IMR-90 (cell line): ENCODE results near the gene MYPN. TPM values are rescaled to one million over a fixed set of nuclear protein-coding genes. Genes with fewer than 3 reads are reported as not detected.

Experiments used
- ATAC-seq: fragments of 200-7000 bp; cut with Tn5 transposase; 2 replicates; pipeline ENCODE4 v1.9.1; 2020; ENCODE audit warnings: low read depth, mild to moderate bottlenecking, moderate library complexity
- BruUV-seq: library from RNA; stranded (reverse); fragments of 400-500 nt; replicated peaks from 2 replicates; lab custom pipeline; 2021; lab: Mats Ljungman, UMichigan
- CTCF ChIA-PET: fragments of 300-600 bp; formaldehyde crosslinking; extraction: SDS; loops from one replicate; lab custom pipeline; 2021; ENCODE audit warnings: antibody characterized with exemption; lab: Yijun Ruan, JAX
- POLR2A ChIA-PET: fragments of 300-600 bp; sonication (Branson Sonifier 250); formaldehyde crosslinking; loops from one replicate; lab custom pipeline; 2022; ENCODE audit warnings: antibody characterized with exemption; ENCODE audit not compliant: unreplicated experiment; lab: Charles Lee
- DNase-seq: peaks from one replicate; pipeline ENCODE4 v3.0.0; 2013
- H2AFZ ChIP-seq: replicated peaks from 2 replicates; pipeline ENCODE3; 2013; ENCODE audit warnings: low read length, mild to moderate bottlenecking; ENCODE audit not compliant: poor library complexity
- H2AK5ac ChIP-seq: 2 replicates; pipeline ENCODE4 v1.6.1; 2013; ENCODE audit warnings: low read depth, low read length, inconsistent platforms
- H2AK9ac ChIP-seq: replicated peaks from 2 replicates; pipeline ENCODE3; 2013; ENCODE audit warnings: mild to moderate bottlenecking, low read depth, low read length, moderate library complexity; ENCODE audit not compliant: poor library complexity
- H2BK120ac ChIP-seq: 2 replicates; pipeline ENCODE4 v1.6.1; 2013; ENCODE audit warnings: low read depth, low read length, inconsistent platforms
- H2BK15ac ChIP-seq: 3 replicates; pipeline ENCODE4 v1.6.1; 2013; ENCODE audit warnings: low read depth, low read length, inconsistent platforms
- H2BK20ac ChIP-seq: 2 replicates; pipeline ENCODE4 v1.6.1; 2013; ENCODE audit warnings: low read depth, mild to moderate bottlenecking, inconsistent platforms, low read length, moderate library complexity
- H2BK5ac ChIP-seq: 2 replicates; pipeline ENCODE4 v1.6.1; 2013; ENCODE audit warnings: mild to moderate bottlenecking, low read depth, low read length, inconsistent platforms; ENCODE audit not compliant: poor library complexity, severe bottlenecking
- H3K14ac ChIP-seq: replicated peaks from 2 replicates; pipeline ENCODE4 v1.6.1; 2013; ENCODE audit warnings: low read depth, low read length, inconsistent platforms
- H3K18ac ChIP-seq: 2 replicates; pipeline ENCODE4 v1.6.1; 2013; ENCODE audit warnings: low read depth, low read length, control low read depth
- H3K23ac ChIP-seq: 2 replicates; pipeline ENCODE4 v1.6.1; 2013; ENCODE audit warnings: low read depth, low read length, inconsistent platforms
- H3K27ac ChIP-seq: 2 replicates; pipeline ENCODE4 v1.5.1; 2013; ENCODE audit warnings: mild to moderate bottlenecking, control low read depth, low read length; ENCODE audit not compliant: insufficient read depth
- H3K27me3 ChIP-seq: 2 replicates; pipeline ENCODE4 v1.6.1; 2013; ENCODE audit warnings: low read length; ENCODE audit not compliant: control insufficient read depth, insufficient read depth
- H3K36me3 ChIP-seq: 2 replicates; pipeline ENCODE4 v1.6.1; 2013; ENCODE audit warnings: low read length, mixed read lengths; ENCODE audit not compliant: control insufficient read depth, insufficient read depth
- H3K4ac ChIP-seq: 2 replicates; pipeline ENCODE4 v1.6.1; 2013; ENCODE audit warnings: low read depth, low read length, inconsistent platforms
- H3K4me1 ChIP-seq: 2 replicates; pipeline ENCODE4 v1.6.1; 2013; ENCODE audit warnings: low read length, mixed read lengths; ENCODE audit not compliant: control insufficient read depth, insufficient read depth
- H3K4me2 ChIP-seq: 2 replicates; pipeline ENCODE4 v1.6.1; 2013; ENCODE audit warnings: low read depth, mild to moderate bottlenecking, control low read depth, low read length, moderate library complexity
- H3K4me3 ChIP-seq: 2 replicates; pipeline ENCODE4 v1.5.1; 2013; ENCODE audit warnings: low read depth, mild to moderate bottlenecking, control low read depth, low read length, moderate library complexity; ENCODE audit not compliant: insufficient read depth
- H3K56ac ChIP-seq: 2 replicates; pipeline ENCODE4 v1.6.1; 2013; ENCODE audit warnings: low read length, inconsistent platforms; ENCODE audit not compliant: insufficient read depth; ENCODE audit errors: extremely low read depth
- H3K79me1 ChIP-seq, 2 experiments: 2 replicates each; pipeline ENCODE4 v1.6.1; 2013; ENCODE audit warnings: low read length in 2 of 2, inconsistent platforms in 1 of 2, low read depth in 1 of 2
- H3K9ac ChIP-seq: 2 replicates; pipeline ENCODE4 v1.6.1; 2013; ENCODE audit warnings: low read depth, low read length, control low read depth
- H3K9me1 ChIP-seq: 2 replicates; pipeline ENCODE4 v1.6.1; 2013; ENCODE audit warnings: low read length, inconsistent platforms; ENCODE audit not compliant: insufficient read depth
- H3K9me3 ChIP-seq: 2 replicates; pipeline ENCODE4 v1.6.1; 2013; ENCODE audit warnings: low read length; ENCODE audit not compliant: control insufficient read depth, insufficient read depth
- H4K20me1 ChIP-seq: 2 replicates; pipeline ENCODE4 v1.6.1; 2013; ENCODE audit warnings: low read length, inconsistent platforms; ENCODE audit not compliant: insufficient read depth
- H4K5ac ChIP-seq: 2 replicates; pipeline ENCODE4 v1.6.1; 2013; ENCODE audit warnings: mild to moderate bottlenecking, low read depth, low read length, control low read depth
- H4K8ac ChIP-seq, 2 experiments: 2 replicates each; pipeline ENCODE4 v1.6.1; 2013; ENCODE audit warnings: low read depth in 2 of 2, low read length in 2 of 2, control low read depth in 1 of 2, inconsistent platforms in 1 of 2
- H4K91ac ChIP-seq: 2 replicates; pipeline ENCODE4 v1.6.1; 2013; ENCODE audit warnings: low read depth, low read length, inconsistent platforms; ENCODE audit not compliant: insufficient read depth
- FOS ChIP-seq: fragments of 150-350 bp; IDR thresholded peaks from 2 replicates; pipeline ENCODE4 v1.6.1; 2016; ENCODE audit warnings: low read depth, low read length
- MXI1 ChIP-seq: IDR thresholded peaks from 2 replicates; pipeline ENCODE4 v1.6.1; 2012; ENCODE audit warnings: low read depth, mild to moderate bottlenecking, low read length, moderate library complexity, borderline replicate concordance
- NFE2L2 ChIP-seq: fragments of 150-350 bp; IDR thresholded peaks from 2 replicates; pipeline ENCODE4 v1.6.1; 2016; ENCODE audit warnings: low read depth, mild to moderate bottlenecking, low read length
- POLR2A ChIP-seq: IDR thresholded peaks from 2 replicates; pipeline ENCODE4 v1.6.1; 2012; ENCODE audit warnings: mild to moderate bottlenecking, low read depth, low read length
- RAD21 ChIP-seq: IDR thresholded peaks from 2 replicates; pipeline ENCODE4 v1.6.1; 2012; ENCODE audit warnings: low read length, improper control_type of control experiment
- RFX5 ChIP-seq: IDR thresholded peaks from 2 replicates; pipeline ENCODE4 v1.8.0; 2012; ENCODE audit warnings: low read depth, mild to moderate bottlenecking, low read length, moderate library complexity
- SMC3 ChIP-seq: fragments of 150-350 bp; IDR thresholded peaks from 2 replicates; pipeline ENCODE4 v1.6.1; 2016; ENCODE audit warnings: low read depth, mild to moderate bottlenecking, antibody characterized with exemption, low read length, moderate library complexity
- WGBS, 2 experiments: methylation state at CpG; one replicate each; pipeline versions ENCODE4 v1.1.5 to v1.1.7; 2013; ENCODE audit warnings: missing lambda C conversion rate in 2 of 2; ENCODE audit not compliant: insufficient read length in 1 of 2; ENCODE audit errors: extremely low coverage in 2 of 2; 5-methylcytosine and 5-hydroxymethylcytosine counted together
- dilution Hi-C: fragments of 300-500 bp; cut with HindIII; formaldehyde crosslinking; loops from one replicate; pipeline ENCODE4 v1.14.3; 2018; ENCODE audit warnings: low sequenced_read_pairs; ENCODE audit not compliant: unreplicated experiment
- in situ Hi-C: fragments of 300-500 bp; cut with MboI; formaldehyde crosslinking; loops from 3 replicates; pipeline ENCODE4 v1.14.3; 2019; ENCODE audit warnings: low sequenced_read_pairs, inconsistent platforms, mixed read lengths
- intact Hi-C: fragments of 100-400 bp; cut with micrococcal nuclease; formaldehyde crosslinking; loops from 2 replicates; pipeline ENCODE4 v1.10.0; 2022
- polyA plus RNA-seq, 3 experiments: library from polyadenylated mRNA; depleted of rRNA; stranded (reverse); fragments of >200 nt; gene quantifications; 2 replicates each; pipeline ENCODE4 v1.2.3, GENCODE V29; 2012; ENCODE audit warnings: low replicate concordance in 1 of 3
- total RNA-seq: library from RNA; depleted of rRNA; stranded (reverse); fragments of >200 nt; gene quantifications from 2 replicates; pipeline ENCODE4 v1.2.3, GENCODE V29; 2012

Gene MYPN
- total and polyA plus RNA-seq, 2 of the 4 experiments (the other 2 are of a cell fraction), result 7.8 to 13.1 TPM

- no peak for ATAC-seq
- no peak overlapping the region for H3K4me2 ChIP-seq
- H2BK5ac ChIP-seq, result no peak overlapping the region
- H3K27ac ChIP-seq, result no peak overlapping the region
- H3K14ac ChIP-seq, result no peak overlapping the region
- no peak overlapping the region for H2BK15ac ChIP-seq
- H3K18ac ChIP-seq, result no peak overlapping the region
- no peak for TF ChIP-seq NFE2L2
- TF ChIP-seq SMC3, result no peak
- no peak for TF ChIP-seq POLR2A
- TF ChIP-seq RFX5, result no peak
- no peak for TF ChIP-seq RAD21
- no peak for TF ChIP-seq MXI1
- no peak for TF ChIP-seq FOS
- H4K20me1 ChIP-seq, result no peaks in the 10 kb centered on the region
- H3K9me1 ChIP-seq, result no peaks in the 10 kb centered on the region; the same call in 1 of the 2 replicates
- H2AK5ac ChIP-seq, result no peak overlapping the region
- no peaks in the 10 kb centered on the region for H3K9me3 ChIP-seq
- no peak overlapping the region for H4K8ac ChIP-seq
- H3K23ac ChIP-seq, result no peak overlapping the region
- H2BK20ac ChIP-seq, result no peak overlapping the region
- in situ Hi-C loops (loop anchor here (25.0 kb wide), 1 partner anchor 323 kb away; no protein-coding TSS in a partner anchor), dilution Hi-C loops (no loop called here), intact Hi-C loops (no loop called here)
- H3K56ac ChIP-seq, result no peak overlapping the region
- no peak overlapping the region for H2AFZ ChIP-seq
- 63% methylated on average over 1 of the region's 2 CpGs; no CpG with 5 or more reads in 1 of the 2 experiments for WGBS, 2 experiments
- H3K4me1 ChIP-seq, result no peaks in the 10 kb centered on the region
- H3K36me3 ChIP-seq, result no peaks in the 10 kb centered on the region
- POLR2A ChIA-PET, result no interaction called here
- no peak overlapping the region for H4K91ac ChIP-seq
- BruUV-seq, result no TSS peak
- no peak overlapping the region for H2AK9ac ChIP-seq
- H2BK120ac ChIP-seq, result no peak overlapping the region
- no peak for DNase-seq
- no peaks in the 10 kb centered on the region for H3K27me3 ChIP-seq
- H3K9ac ChIP-seq, result no peak overlapping the region
- CTCF ChIA-PET, result no interaction called here
- H4K5ac ChIP-seq, result no peak overlapping the region
- no peak overlapping the region for H3K4me3 ChIP-seq
- H3K4ac ChIP-seq, result no peak overlapping the region
- H3K79me1 ChIP-seq, result no peaks in the 10 kb centered on the region
Measured at GRCh38 chr10:68185085-68185484, 75.8 kb downstream of the MYPN start.
